IPS-18c (cell line): Measurements from ENCODE around the gene TBC1D22A.

ENCODE experiments used
- H3K4me3 ChIP-seq: 2 replicates; pipeline ENCODE4 v1.7.0; 2013; ENCODE audit warnings: low read depth, mild to moderate bottlenecking, low read length, moderate library complexity; ENCODE audit not compliant: insufficient read depth
- H3K9me3 ChIP-seq: one replicate; pipeline ENCODE4 v1.6.1; 2013; ENCODE audit warnings: mild to moderate bottlenecking, low read length, moderate library complexity; ENCODE audit not compliant: control insufficient read depth, insufficient read depth

Gene TBC1D22A

GRCh38 chr22:46865642-46866041, 103.2 kb downstream of the TBC1D22A start:
- H3K9me3 ChIP-seq: peaks cover 2% of the 10 kb centered on the region
- no peak overlapping the region for H3K4me3 ChIP-seq

DNA sequence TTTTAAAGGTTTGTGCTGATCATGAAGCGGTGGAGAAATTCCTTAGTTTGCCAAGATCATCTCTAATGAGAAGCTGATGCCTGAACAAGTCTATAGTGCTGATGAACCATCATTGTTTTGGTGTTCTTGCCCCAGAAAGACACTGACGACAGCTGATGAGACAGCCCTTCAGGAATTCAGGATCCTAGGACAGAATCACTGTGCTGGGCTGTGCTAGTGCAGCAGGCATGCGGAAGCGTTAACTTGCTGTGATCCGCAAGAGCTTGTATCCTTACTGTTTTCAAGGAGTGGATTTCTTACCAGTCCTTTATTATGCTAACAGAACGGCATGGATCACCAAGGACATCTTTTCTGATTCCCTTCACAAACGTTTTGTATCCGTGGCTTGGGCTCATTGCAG, 104.1 kb downstream of the TBC1D22A start:
- H3K9me3 ChIP-seq: peaks cover 2% of the 10 kb centered on the region
- H3K4me3 ChIP-seq: no peak overlapping the region

GRCh38 chr22:46867106-46867505, 104.7 kb downstream of the TBC1D22A start:
- Histone ChIP-seq H3K4me3 (no peak overlapping the region), H3K9me3 (peaks cover 2% of the 10 kb centered on the region)

DNA sequence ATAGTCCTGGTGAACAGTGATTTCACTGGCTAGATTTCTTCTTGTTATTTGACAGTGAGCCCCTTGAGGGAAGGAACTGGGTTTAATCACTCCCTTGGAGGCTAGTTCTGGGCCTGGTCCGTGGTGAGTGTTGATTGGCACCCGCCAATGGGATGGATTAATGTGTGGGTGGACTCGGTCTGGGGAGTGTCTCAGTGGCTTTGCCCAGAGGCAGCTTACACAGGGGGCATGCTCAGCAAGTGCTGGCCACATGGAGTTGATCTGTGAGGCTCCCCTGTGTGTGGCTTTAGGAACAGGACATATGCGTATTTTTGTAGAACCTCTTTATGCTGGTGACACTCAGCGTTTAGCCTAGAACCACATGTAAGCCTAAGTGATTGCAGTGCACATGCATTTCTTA, 106.9 kb downstream of the TBC1D22A start:
- no peak overlapping the region for H3K4me3 ChIP-seq
- H3K9me3 ChIP-seq: peaks cover 2% of the 10 kb centered on the region

- H3K4me3 ChIP-seq: no peak overlapping the region
- H3K9me3 ChIP-seq: peaks cover 2% of the 10 kb centered on the region
Observed at GRCh38 chr22:46869831-46870441, 107.5 kb downstream of the TBC1D22A start.

DNA sequence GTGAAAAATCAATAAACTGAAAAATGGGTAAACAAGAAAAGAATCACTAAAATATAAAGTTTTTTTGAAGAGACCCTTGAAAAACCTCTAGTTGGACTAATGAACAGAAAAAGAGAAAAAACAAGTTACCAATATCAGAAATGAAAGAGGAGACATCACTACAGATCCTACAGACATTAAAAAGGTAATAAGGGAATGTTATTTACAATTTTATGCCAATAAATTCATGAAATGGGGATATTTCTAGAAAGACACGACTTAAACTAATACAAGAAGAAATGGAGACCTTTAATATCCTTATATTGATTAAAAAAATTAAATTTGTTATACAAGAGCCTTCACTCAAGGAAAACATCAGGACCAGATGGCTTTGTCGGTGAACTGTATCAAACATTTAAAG, 109.4 kb downstream of the TBC1D22A start:
- Histone ChIP-seq H3K9me3 (peaks cover 2% of the 10 kb centered on the region), H3K4me3 (no peak overlapping the region)

DNA sequence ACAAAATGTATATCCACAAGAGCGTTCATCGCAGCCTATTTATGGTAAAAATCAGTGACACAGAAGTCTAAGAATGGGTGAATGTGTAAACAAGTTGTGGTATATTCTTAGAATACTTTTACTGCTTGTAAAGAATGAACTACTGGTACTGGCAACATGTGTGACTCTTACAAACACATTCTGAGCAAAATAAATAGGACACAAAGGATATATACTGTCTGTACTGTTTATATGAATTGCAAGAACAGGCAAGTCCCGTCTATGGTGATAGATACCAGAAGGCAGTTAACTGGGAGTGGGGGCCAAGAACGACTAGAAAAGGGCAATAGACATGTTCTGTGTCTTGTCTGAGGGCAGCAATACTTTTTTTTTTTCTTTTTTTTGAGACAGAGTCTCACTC, 112.6 kb downstream of the TBC1D22A start:
- no peak overlapping the region for H3K4me3 ChIP-seq
- peaks cover 2% of the 10 kb centered on the region for H3K9me3 ChIP-seq

- Histone ChIP-seq H3K9me3 (no peaks in the 10 kb centered on the region), H3K4me3 (no peak overlapping the region)
Observed at GRCh38 chr22:46876357-46876934, 114.0 kb downstream of the TBC1D22A start.

DNA sequence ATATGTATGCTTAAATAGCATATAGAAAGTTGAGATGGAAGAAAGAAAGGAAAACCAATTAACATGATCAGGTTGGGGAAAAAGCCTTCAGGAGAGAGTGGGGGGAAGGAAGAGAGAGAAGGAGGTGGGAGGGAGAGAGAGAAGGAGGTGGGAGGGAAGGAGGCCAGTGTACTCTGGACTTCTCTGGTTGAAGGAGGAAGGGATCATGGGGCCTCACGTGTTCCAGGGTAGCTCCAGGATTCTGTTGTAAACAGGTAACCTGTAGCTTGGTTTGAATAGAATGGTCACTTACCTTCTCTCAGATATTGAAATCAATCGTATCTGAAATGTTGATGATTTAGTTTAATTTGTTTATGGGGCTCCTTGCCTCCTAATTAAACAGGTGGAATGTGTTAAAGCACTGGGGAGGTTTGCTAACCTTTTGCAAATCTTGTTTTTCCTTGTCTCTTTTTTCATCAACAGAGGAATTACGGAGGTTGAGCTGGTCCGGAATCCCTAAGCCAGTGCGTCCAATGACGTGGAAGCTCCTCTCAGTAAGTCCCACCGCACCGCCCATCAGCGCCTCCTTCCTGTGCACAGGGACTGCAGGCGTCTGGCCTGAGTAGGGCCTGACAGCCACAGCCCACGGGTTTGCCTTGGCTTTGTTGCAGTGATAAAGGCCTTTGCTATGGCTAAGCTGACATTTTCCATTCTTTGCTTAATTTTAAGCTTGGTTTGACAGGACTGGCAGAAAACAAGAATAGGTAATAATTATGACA, 115.9 kb downstream of the TBC1D22A start:
- no peaks in the 10 kb centered on the region for H3K9me3 ChIP-seq
- H3K4me3 ChIP-seq: no peak overlapping the region

DNA sequence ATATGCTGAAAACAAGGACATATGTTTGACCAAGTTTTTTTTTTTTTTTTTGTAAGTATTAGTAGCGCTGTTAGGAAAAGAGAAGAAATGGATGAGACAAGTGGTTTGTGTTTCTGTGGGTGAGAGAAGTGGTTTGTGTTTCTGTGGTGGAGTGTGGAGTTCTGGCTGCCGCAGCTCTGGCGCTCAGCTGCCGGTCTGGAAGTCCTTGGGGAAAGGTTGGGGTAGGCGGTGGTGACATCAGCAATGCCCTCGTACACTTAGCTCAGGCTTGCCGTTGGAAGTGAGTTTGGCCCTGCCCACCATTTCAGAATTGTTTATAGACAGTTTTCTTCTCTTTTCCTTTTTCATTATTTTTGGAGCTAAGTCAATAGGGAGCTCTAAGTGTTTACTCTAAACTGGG, 116.6 kb downstream of the TBC1D22A start:
- H3K9me3 ChIP-seq: no peaks in the 10 kb centered on the region

DNA sequence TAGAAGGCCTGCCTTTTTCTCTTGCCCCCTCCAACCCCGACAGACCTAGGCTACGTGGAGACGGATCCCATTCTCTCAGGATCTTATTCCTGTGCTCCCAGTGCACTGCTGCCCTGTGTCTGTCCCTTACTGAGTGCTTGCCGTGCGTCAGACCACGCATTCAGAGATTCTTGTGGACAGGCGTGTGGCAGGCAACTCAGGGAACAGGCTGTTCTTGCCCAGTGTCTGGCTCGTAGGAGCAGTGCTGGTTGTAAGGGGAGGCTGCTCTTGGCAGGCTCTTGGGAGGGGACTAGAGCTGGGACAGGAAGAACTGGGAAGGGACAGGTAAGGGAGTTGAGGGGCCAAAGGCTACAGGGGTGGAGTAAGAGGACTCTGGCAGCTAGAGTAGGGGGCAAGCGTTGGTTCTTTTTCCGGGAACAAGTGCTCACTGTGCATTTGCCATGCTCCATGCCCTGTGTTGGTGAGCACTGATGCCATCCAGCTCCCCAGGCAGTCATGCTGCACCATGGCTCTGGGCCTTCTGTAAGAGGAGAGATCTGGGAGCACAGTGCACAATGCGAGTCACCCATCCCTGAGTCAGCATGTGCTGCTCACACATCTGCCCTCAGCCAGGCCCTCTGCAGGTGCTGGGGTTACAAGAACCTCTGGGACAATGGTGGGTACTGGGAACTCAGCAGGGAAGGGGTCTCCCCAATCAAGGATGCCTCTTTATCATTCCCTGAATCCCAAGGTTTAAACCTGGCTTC, 119.1 kb downstream of the TBC1D22A start:
- no peak overlapping the region for H3K4me3 ChIP-seq
- no peaks in the 10 kb centered on the region for H3K9me3 ChIP-seq

More for the DNA sequence above, 116.6 kb downstream of the TBC1D22A start:
- H3K4me3 ChIP-seq: no peak overlapping the region

DNA sequence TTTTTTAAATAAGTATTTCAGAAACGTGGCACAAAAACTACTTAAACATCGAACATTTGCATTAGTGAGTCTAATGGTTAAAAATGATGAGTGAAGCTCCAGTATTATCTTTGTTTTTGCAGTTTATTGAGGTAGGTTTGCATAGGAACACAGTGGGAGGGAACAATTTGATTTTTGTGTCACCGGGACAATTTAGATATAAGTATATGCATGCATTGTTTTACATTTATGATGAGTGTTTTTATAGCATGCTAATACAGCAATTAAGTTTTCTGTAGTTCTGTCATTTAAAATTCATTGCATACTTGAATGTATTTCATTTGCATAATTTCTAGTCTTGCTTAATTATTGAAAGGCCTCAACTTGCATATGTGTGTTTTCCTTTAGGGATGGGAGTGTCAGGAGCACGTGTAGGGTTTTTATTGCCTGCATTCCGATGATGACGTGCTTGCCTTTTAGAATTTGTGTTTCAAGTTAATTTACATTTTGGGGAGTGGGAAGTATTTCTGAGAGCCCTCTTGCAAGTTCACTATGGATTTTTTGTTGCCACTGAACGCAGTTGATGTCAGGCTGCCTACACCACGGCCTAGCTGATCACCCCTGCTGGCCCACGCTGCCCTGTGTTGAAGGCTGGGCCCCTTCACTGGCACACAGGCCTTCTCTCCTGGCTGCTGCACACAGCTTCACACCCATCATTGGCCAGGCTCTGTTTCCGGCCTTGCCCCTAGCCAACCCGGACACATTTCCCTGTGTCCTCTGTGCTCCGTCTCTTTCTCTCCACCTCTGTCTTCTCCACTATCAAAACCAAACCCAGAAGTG, 120.9 kb downstream of the TBC1D22A start:
- Histone ChIP-seq H3K9me3 (no peaks in the 10 kb centered on the region), H3K4me3 (no peak overlapping the region)

DNA sequence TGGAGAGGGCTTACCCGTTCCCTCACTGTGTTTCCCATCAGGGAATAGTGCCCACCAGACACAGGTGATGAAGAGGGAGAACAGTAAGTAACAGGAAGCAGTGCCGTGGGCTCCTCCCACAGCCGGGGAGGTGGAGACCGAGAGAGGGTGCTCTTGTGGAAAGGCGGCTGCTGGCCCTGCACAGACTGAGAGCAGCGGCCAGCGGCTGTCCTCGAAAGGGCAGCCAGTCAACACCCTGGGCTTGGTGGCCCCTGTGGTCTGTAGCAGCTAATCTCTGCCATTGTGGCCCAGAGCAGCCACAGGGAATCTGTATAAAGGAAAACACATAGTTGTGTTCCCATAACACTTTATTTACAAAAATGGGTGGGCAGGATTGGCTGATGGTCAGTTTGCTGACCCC, 121.9 kb downstream of the TBC1D22A start:
- H3K9me3 ChIP-seq: no peaks in the 10 kb centered on the region
- H3K4me3 ChIP-seq: no peak overlapping the region

GRCh38 chr22:46887978-46888377, 125.5 kb downstream of the TBC1D22A start:
- Histone ChIP-seq H3K4me3 (no peak overlapping the region), H3K9me3 (no peaks in the 10 kb centered on the region)

DNA sequence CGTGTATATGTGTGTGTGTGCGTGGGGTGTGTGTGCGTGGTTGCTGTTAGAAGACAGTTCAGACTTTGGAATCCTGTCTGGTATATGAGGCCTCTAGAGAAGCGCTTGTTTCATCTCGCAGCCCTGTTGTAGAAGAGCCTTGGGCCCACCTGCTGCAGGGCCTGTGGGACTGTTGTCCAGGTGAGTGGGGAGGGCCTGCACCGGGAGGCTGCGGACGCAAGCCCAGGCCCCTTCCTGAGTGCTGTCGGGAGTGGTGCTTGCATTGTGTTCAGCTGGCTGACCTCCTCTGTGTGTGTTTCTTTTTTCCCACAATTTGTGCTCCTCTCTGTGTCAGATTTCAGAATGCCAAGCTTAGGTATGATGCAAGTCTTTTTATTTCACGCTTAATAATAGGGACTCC, 128.4 kb downstream of the TBC1D22A start:
- Histone ChIP-seq H3K4me3 (no peak overlapping the region), H3K9me3 (no peaks in the 10 kb centered on the region)

DNA sequence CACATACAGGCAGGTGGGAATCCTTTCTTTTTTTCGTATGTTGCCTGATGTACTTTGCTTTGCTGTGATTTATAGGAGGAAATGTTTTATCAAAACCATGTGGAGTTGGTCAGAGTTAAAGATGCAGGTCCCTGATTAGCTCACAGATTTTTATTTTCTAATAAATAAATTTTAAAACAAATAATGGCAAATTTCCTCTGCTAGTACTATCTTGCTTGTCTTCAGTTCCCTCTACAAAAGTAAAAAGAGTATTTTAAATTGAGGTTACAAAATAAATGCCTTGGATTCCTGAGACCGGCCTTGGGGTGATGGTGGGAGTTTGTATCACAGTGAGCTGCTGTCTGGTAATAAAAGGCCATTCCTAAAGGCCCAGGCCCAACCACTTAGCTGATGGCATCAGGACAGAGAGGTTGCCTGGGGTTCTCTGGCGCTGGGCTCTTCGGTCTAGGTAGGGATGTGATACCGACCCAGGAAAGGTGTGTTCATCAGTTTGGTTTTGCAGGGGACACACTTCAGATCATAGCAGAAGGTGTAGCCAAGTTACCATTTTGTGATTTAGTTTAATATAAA, 129.0 kb downstream of the TBC1D22A start:
- H3K4me3 ChIP-seq: no peak overlapping the region
- H3K9me3 ChIP-seq: no peaks in the 10 kb centered on the region

DNA sequence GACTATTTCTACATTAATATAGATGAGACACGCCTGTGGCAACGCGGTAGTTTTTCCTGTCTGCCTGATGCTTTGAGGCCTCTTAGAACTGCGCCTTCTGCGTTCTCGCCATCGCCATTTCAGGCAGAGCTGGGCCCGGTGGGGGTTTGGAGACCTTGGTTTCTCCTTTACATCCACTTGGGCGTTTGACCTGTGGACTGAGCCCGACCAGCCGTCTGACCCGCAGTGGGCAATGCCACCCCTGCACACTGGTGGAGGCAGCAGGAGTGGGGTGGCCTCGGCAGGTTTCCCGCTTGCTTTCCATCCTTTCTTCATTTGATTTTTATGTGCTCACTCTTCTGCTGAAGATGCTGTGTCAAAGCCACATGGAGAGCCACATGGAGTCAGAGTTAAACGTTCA, 130.4 kb downstream of the TBC1D22A start:
- Histone ChIP-seq H3K4me3 (no peak overlapping the region), H3K9me3 (no peaks in the 10 kb centered on the region)
